Fibroblast of the aortic adventitia (primary cell): ENCODE measurements around the gene SERINC2. TPM values are rescaled to one million over a fixed set of nuclear protein-coding genes. Genes with fewer than 3 reads are reported as not detected.
"Not testable (repeated sequence)": the region's sequence is repeated elsewhere in the genome, so short reads cannot be mapped to it uniquely, and the experiment has no call there.

ENCODE experiments used
- DNase-seq: peaks from one replicate; pipeline ENCODE4 v3.0.0-alpha.2; 2010; ENCODE audit warnings: low read depth
- H3K4me3 ChIP-seq: 2 replicates; pipeline ENCODE4 v1.5.1; 2011; ENCODE audit warnings: low read depth, mild to moderate bottlenecking, control low read depth, low read length, moderate library complexity
- total RNA-seq: library from RNA; depleted of rRNA; stranded (reverse); fragments of >200 nt; gene quantifications from 2 replicates; pipeline ENCODE4 v1.2.3, GENCODE V29; 2012; ENCODE audit warnings: low replicate concordance
- TF ChIP-seq, protein P1 (sequence below): IDR thresholded peaks from 2 replicates; pipeline ENCODE4 v1.5.1; 2011; ENCODE audit warnings: mild to moderate bottlenecking, low read length, control low read depth, inconsistent platforms; ENCODE audit not compliant: insufficient read depth

The SERINC2 gene
- total RNA-seq, 1 donor, result 5.4 TPM

- TF ChIP-seq, protein P1, sequence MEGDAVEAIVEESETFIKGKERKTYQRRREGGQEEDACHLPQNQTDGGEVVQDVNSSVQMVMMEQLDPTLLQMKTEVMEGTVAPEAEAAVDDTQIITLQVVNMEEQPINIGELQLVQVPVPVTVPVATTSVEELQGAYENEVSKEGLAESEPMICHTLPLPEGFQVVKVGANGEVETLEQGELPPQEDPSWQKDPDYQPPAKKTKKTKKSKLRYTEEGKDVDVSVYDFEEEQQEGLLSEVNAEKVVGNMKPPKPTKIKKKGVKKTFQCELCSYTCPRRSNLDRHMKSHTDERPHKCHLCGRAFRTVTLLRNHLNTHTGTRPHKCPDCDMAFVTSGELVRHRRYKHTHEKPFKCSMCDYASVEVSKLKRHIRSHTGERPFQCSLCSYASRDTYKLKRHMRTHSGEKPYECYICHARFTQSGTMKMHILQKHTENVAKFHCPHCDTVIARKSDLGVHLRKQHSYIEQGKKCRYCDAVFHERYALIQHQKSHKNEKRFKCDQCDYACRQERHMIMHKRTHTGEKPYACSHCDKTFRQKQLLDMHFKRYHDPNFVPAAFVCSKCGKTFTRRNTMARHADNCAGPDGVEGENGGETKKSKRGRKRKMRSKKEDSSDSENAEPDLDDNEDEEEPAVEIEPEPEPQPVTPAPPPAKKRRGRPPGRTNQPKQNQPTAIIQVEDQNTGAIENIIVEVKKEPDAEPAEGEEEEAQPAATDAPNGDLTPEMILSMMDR, result no peak
- H3K4me3 ChIP-seq, result no peak overlapping the region
- DNase-seq, result no peak
Measured at GRCh38 chr1:31467005-31467674, 54.1 kb downstream of the SERINC2 start.

DNA sequence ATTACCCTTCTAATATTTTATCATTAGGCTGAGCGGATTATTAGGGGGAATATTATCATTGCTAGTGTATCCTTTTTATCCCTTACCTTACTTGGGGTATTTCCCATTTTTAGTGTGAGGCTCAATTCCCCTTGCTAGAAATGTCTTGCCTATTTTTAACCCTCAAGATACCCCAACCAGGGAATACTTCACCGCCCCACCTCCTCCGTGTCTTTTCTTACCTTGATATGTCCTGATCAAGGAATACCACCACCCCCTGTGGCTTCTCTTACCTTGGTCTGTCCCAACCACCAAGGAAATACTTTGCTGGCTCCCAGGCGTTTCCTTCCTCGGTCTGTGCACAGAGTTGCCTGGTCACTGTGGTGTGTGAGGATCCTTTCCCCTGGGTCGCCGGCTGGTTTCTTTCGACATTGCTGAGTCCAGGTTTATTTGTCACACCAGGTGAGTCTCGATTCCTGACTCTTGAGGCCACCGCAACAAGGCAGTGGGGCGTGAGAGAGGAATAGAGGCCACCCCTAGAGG lies 57.8 kb downstream of the SERINC2 start:
- no peak overlapping the region for H3K4me3 ChIP-seq
- no peak for DNase-seq
- TF ChIP-seq, protein P1, result no peak

DNA sequence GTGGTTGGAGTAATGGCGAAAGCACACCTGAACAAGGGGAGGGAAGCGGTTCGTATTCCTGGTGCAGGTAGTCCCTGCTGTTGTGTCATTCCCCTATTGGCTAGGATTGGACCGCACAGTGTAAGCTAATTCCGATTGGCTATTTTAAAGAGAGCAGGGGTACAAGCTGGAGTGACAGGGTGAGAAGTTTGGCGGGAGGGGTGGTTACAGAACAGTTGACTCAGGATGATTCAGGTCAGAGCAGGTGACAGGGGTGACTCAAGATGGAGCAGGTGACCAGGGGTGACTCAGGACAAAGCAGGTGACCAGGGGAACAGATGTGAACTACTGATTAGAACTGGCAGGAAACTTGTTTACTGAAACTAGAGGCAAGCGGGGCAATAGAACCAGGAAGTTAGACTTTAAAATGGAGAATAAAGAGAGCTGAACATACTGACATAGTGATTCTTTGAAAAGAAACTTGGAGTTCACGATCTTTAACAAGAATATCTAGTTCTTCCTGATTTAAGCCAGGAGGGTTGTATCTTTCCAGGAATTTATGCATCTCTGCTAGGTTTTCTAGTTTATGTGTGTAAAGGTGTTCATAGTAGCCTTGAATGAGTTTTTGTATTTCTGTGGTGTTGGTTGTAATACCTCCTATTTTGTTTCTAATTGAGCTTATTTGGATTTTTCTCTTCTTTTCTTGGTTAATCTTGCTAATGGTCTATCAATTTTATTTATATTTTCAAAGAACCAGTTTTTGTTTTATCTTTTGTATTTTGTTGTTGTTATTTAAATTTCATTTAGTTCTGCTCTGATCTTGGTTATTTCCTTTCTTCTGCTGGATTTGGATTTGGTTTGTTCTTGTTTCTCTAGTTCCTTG lies 58.7 kb downstream of the SERINC2 start:
- DNase-seq, H3K4me3 ChIP-seq: not testable (repeated sequence)

- DNase-seq, H3K4me3 ChIP-seq: not testable (repeated sequence)
Measured at GRCh38 chr1:31472314-31472651, 59.3 kb downstream of the SERINC2 start.

DNA sequence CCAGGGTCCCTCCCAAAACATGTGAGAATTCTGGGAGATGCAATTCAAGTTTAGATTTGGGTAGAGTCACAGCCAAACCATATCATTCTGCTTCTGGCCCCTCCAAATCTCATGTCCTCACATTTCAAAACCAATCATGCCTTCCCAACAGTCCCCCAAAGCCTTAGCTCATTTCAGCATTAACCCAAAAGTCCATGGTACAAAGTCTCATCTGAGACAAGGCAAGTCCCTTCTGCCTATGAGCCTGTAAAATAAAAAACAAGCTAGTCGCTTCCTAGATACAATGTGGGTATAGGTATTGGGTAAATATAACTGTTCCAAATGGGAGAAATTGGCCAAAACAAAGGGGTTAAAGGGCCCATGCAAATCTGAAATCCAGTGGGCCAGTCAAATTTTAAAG lies 59.7 kb downstream of the SERINC2 start:
- not testable (repeated sequence) for H3K4me3 ChIP-seq, DNase-seq

DNA sequence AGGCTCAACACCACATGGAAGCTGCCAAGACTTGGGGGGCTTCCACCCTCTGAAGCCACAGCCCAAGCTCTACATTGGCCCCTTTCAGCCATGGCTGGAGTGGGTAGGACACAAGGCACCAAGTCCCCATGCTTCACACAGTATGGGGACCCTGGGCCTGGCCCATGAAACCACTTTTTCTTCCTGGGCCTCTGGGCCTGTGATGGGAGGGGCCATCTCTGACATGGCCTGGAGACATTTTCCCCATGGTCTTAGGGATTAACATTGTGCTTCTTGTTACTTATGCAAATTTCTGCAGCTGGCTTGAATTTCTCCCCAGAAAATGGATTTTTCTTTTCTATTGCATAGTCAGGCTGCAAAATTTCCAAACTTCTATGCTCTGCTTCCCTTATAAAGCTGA lies 60.5 kb downstream of the SERINC2 start:
- not testable (repeated sequence) for DNase-seq

GRCh38 chr1:31474567-31474966 lies 61.6 kb downstream of the SERINC2 start:
- not testable (repeated sequence) for H3K4me3 ChIP-seq, DNase-seq

More for the DNA sequence above, 60.5 kb downstream of the SERINC2 start:
- H3K4me3 ChIP-seq, result not testable (repeated sequence)

GRCh38 chr1:31476891-31477846 lies 64.2 kb downstream of the SERINC2 start:
- TF ChIP-seq, protein P1, result no peak
- no peak for DNase-seq
- no peak overlapping the region for H3K4me3 ChIP-seq

DNA sequence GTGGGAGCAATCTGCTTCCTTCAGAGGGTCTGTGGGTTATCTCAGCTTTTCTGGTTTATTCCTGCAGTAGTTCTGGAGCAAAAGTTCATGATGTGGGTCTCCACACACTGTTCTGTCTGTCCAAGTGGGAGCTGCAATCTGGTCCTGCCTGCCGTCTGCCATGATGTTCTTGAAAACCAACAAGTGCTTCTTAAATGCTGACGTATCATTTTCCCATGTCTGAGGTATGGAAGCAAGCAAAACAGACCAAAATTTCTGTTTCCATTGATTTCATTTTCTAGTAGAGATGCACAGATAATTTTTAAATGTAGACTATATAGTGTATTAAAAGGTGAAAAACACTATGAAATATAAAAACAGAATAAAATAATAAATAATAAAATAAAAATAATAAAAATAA lies 65.2 kb downstream of the SERINC2 start:
- TF ChIP-seq, protein P1, result no peak
- DNase-seq, result no peak
- no peak overlapping the region for H3K4me3 ChIP-seq
